ENCODE results near the gene PDCD1.
"Not testable (repeated sequence)": the region's sequence is repeated elsewhere in the genome, so short reads cannot be mapped to it uniquely, and the experiment has no call there.

The PDCD1 gene

GRCh38 chr2:241858206-241859016, at the start of gene PDCD1:
TSS of gene PDCD1 (minus strand) at chr2:241858894. CDS start at chr2:241858838, 56 bp downstream.
- H3K27me3 Mint-ChIP-seq, result peaks cover 2% of the 10 kb centered on the region
- H3K36me3 Mint-ChIP-seq, result no peaks in the 10 kb centered on the region
- no peaks in the 10 kb centered on the region for H3K9me3 Mint-ChIP-seq
- H3K27ac Mint-ChIP-seq, result peak within 1 kb of the TSS; percentile 90
- peak within 1 kb of the TSS; percentile 84 for H3K4me3 Mint-ChIP-seq
- peaks cover 40% of the 10 kb centered on the region for H3K4me1 Mint-ChIP-seq

GRCh38 chr2:241907831-241908230, 49.1 kb upstream of the PDCD1 start:
- not testable (repeated sequence) for H3K9me3 Mint-ChIP-seq, H3K27ac Mint-ChIP-seq, H3K27me3 Mint-ChIP-seq, H3K4me1 Mint-ChIP-seq, H3K4me3 Mint-ChIP-seq
- peaks cover 26% of the 10 kb centered on the region for H3K36me3 Mint-ChIP-seq

- Mint-ChIP-seq H3K4me1 (no peaks in the 10 kb centered on the region), H3K36me3 (peaks cover 19% of the 10 kb centered on the region), H3K4me3 (no peak overlapping the region)
Observed at GRCh38 chr2:241906826-241907570, 48.3 kb upstream of the PDCD1 start.

GRCh38 chr2:241906378-241906770, 47.7 kb upstream of the PDCD1 start:
- H3K9me3 Mint-ChIP-seq, H3K4me3 Mint-ChIP-seq, H3K4me1 Mint-ChIP-seq, H3K27me3 Mint-ChIP-seq: not testable (repeated sequence)
- H3K36me3 Mint-ChIP-seq, result peaks cover 14% of the 10 kb centered on the region
- H3K27ac Mint-ChIP-seq, result peak overlapping the region; percentile 65

More at GRCh38 chr2:241906826-241907570, 48.3 kb upstream of the PDCD1 start:
- H3K27me3 Mint-ChIP-seq, result no peaks in the 10 kb centered on the region
- H3K27ac Mint-ChIP-seq, result peak overlapping the region; percentile 11
- H3K9me3 Mint-ChIP-seq, result no peaks in the 10 kb centered on the region

- Mint-ChIP-seq H3K36me3 (peaks cover 11% of the 10 kb centered on the region), H3K4me1 (no peaks in the 10 kb centered on the region), H3K27me3 (no peaks in the 10 kb centered on the region), H3K9me3 (no peaks in the 10 kb centered on the region), H3K4me3 (no peak overlapping the region), H3K27ac (no peak overlapping the region)
Observed at GRCh38 chr2:241905716-241906377, 47.2 kb upstream of the PDCD1 start.

GRCh38 chr2:241904791-241905710, 46.4 kb upstream of the PDCD1 start:
- Mint-ChIP-seq H3K27ac (no peak overlapping the region), H3K36me3 (peaks cover 4% of the 10 kb centered on the region), H3K4me3 (no peak overlapping the region), H3K27me3 (no peaks in the 10 kb centered on the region), H3K4me1 (no peaks in the 10 kb centered on the region), H3K9me3 (no peaks in the 10 kb centered on the region)

- Mint-ChIP-seq H3K4me3 (no peak overlapping the region), H3K9me3 (no peaks in the 10 kb centered on the region), H3K27me3 (no peaks in the 10 kb centered on the region), H3K36me3 (peaks cover 2% of the 10 kb centered on the region), H3K27ac (no peak overlapping the region), H3K4me1 (no peaks in the 10 kb centered on the region)
Observed at GRCh38 chr2:241904011-241904718, 45.5 kb upstream of the PDCD1 start.

- Mint-ChIP-seq H3K36me3 (peaks cover 2% of the 10 kb centered on the region), H3K4me3 (no peak overlapping the region)
Observed at GRCh38 chr2:241903121-241904010, 44.7 kb upstream of the PDCD1 start.

GRCh38 chr2:241902357-241902991, 43.8 kb upstream of the PDCD1 start:
- H3K27ac Mint-ChIP-seq, result no peak overlapping the region
- no peak overlapping the region for H3K4me3 Mint-ChIP-seq
- peaks cover 1% of the 10 kb centered on the region for H3K4me1 Mint-ChIP-seq
- peaks cover 2% of the 10 kb centered on the region for H3K36me3 Mint-ChIP-seq
- no peaks in the 10 kb centered on the region for H3K9me3 Mint-ChIP-seq
- no peaks in the 10 kb centered on the region for H3K27me3 Mint-ChIP-seq

More at GRCh38 chr2:241903121-241904010, 44.7 kb upstream of the PDCD1 start:
- Mint-ChIP-seq H3K4me1 (no peaks in the 10 kb centered on the region), H3K27ac (no peak overlapping the region), H3K9me3 (no peaks in the 10 kb centered on the region), H3K27me3 (no peaks in the 10 kb centered on the region)

- no peaks in the 10 kb centered on the region for H3K9me3 Mint-ChIP-seq
- no peak overlapping the region for H3K27ac Mint-ChIP-seq
- H3K4me1 Mint-ChIP-seq, result peaks cover 4% of the 10 kb centered on the region
- no peaks in the 10 kb centered on the region for H3K36me3 Mint-ChIP-seq
- no peak overlapping the region for H3K4me3 Mint-ChIP-seq
- H3K27me3 Mint-ChIP-seq, result no peaks in the 10 kb centered on the region
Observed at GRCh38 chr2:241901500-241902351, 43.0 kb upstream of the PDCD1 start.

- Mint-ChIP-seq H3K27me3 (no peaks in the 10 kb centered on the region), H3K4me1 (peaks cover 7% of the 10 kb centered on the region), H3K4me3 (no peak overlapping the region), H3K36me3 (peaks cover 2% of the 10 kb centered on the region), H3K27ac (no peak overlapping the region), H3K9me3 (no peaks in the 10 kb centered on the region)
Observed at GRCh38 chr2:241901018-241901380, 42.3 kb upstream of the PDCD1 start.

- peaks cover 8% of the 10 kb centered on the region for H3K4me1 Mint-ChIP-seq
- H3K27me3 Mint-ChIP-seq, result no peaks in the 10 kb centered on the region
- H3K27ac Mint-ChIP-seq, result no peak overlapping the region
- H3K4me3 Mint-ChIP-seq, result no peak overlapping the region
- H3K36me3 Mint-ChIP-seq, result peaks cover 2% of the 10 kb centered on the region
- H3K9me3 Mint-ChIP-seq, result no peaks in the 10 kb centered on the region
Observed at GRCh38 chr2:241900251-241901017, 41.7 kb upstream of the PDCD1 start.

Measured in activated naive CD4-positive, alpha-beta T cell treated with anti-CD3 and anti-CD28 coated beads, Interleukin-2, amount 50 U/mL, for 24 hours (primary cell).